ENCODE measurements around the gene C5orf58. TPM values are rescaled to one million over a fixed set of nuclear protein-coding genes. Genes with fewer than 3 reads are reported as not detected.

Gene C5orf58
- total and polyA plus RNA-seq, 7 donors: not detected

DNA sequence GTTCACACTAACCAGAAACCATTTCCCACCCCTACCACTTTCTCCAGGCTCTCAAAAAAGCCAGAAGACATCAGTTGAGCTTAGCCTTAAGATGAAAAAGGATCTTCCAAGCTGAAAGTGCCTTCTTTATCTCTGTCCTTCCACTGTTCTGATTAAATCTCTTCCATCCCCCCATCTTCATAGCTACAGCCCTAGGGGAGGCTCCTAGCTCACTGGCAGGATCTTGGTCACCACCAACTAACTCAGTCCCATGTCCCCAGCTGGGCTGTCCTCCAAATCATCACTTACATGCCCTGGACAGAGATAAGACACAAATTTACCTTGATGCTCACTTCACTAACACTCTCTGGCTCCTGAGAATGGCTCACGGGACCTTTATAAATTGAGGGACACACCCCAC is 50.5 kb downstream of the C5orf58 start:
- H3K4me1 ChIP-seq: no peaks in the 10 kb centered on the region
- no peak overlapping the region for H3K27ac ChIP-seq
- H3K9me3 ChIP-seq: peaks cover 4% of the 10 kb centered on the region
- ATAC-seq: no peak
- intact Hi-C loops (cut with DNase I): no loop called here
- H3K4me3 ChIP-seq: no peak overlapping the region
- 75 to 94% (median 84%) methylated on average over 1 of the region's 1 CpG for WGBS, 3 donors
- DNase-seq: no peak
- H3K36me3 ChIP-seq (ENCODE audit: insufficient read depth in 1 of 2, low read depth in 1 of 2): no peaks in the 10 kb centered on the region
- TF ChIP-seq CTCF (IDR thresholded peaks at IDR 0.05): no peak
- peaks cover 0 to 3% (median 0%) of the 10 kb centered on the region in 3 donors for H3K27me3 ChIP-seq (ENCODE audit: insufficient read depth in 3 of 3, low read length in 2 of 3)

- no peak overlapping the region for H3K4me3 ChIP-seq
- no peak for DNase-seq
- TF ChIP-seq CTCF (IDR thresholded peaks at IDR 0.05): no peak
- no peak for ATAC-seq
- peaks cover 0 to 3% (median 0%) of the 10 kb centered on the region in 3 donors for H3K27me3 ChIP-seq (ENCODE audit: insufficient read depth in 3 of 3, low read length in 2 of 3)
- H3K4me1 ChIP-seq: no peaks in the 10 kb centered on the region
- intact Hi-C loops (cut with DNase I): no loop called here
- H3K36me3 ChIP-seq (ENCODE audit: insufficient read depth in 1 of 2, low read depth in 1 of 2): no peaks in the 10 kb centered on the region
- H3K27ac ChIP-seq: no peak overlapping the region
- peaks cover 4% of the 10 kb centered on the region for H3K9me3 ChIP-seq
- WGBS, 3 donors: 85 to 90% (median 87%) methylated on average over 2 of the region's 2 CpGs
Measured at GRCh38 chr5:170284231-170284630, 51.4 kb downstream of the C5orf58 start.

DNA sequence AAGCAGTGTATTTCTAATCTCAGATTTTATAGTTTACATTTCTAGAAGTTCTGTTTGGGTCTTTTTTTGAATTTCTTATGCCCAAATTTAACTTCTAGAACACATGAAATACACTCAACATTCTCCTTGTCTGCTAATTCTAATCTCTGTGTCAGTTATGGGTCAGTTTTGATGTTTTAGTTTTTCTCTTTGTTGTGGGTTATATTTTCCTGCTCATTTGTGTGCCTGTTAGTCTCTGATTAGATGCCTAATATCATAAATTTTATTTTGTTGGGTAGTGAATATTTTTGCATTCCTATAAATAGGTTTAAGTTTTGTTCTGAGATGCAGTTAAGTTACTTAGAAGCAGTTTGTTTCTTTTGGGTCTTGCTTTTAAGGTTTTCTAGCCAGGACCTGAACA is 52.4 kb downstream of the C5orf58 start:
- DNase-seq: no peak
- Histone ChIP-seq H3K27ac (no peak overlapping the region), H3K36me3 (ENCODE audit: insufficient read depth in 1 of 2, low read depth in 1 of 2) (no peaks in the 10 kb centered on the region), H3K4me3 (no peak overlapping the region), H3K9me3 (peaks cover 4% of the 10 kb centered on the region), H3K27me3 (ENCODE audit: insufficient read depth in 3 of 3, low read length in 2 of 3) (peaks cover 0 to 3% (median 0%) of the 10 kb centered on the region in 3 donors), H3K4me1 (no peaks in the 10 kb centered on the region)
- intact Hi-C loops (cut with DNase I): no loop called here
- TF ChIP-seq CTCF (IDR thresholded peaks at IDR 0.05): no peak
- ATAC-seq: no peak

DNA sequence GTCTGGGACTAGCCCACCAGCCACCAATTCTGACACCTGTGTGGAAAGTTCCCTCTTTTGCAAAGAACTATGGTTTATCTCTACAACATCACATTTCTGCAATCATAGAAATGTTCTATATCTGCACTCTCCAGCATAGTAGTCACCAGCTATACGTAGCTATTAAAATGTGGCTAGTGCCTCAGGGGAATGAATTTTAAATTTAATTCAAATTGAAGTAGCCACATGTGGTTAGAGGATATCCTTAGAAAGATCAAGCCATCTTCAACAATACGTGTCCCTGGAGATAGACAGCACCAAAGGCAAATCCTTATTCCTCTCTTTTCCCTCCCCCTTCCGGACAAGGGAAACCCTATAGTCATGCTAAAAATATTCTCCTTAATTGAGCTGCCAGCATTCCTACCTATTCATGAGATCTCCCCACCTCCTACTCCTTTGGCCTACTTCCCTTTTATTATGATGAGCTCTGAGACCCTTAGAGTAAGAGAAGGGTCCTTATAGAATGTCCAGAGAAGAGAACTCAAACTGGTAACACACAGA is 53.7 kb downstream of the C5orf58 start:
- Histone ChIP-seq H3K27me3 (ENCODE audit: insufficient read depth in 3 of 3, low read length in 2 of 3) (peaks cover 0 to 3% (median 0%) of the 10 kb centered on the region in 3 donors), H3K36me3 (ENCODE audit: insufficient read depth in 1 of 2, low read depth in 1 of 2) (no peaks in the 10 kb centered on the region), H3K9me3 (peaks cover 4% of the 10 kb centered on the region), H3K4me1 (no peaks in the 10 kb centered on the region), H3K27ac (no peak overlapping the region), H3K4me3 (no peak overlapping the region)
- DNase-seq (no peak), ATAC-seq (no peak)
- no peak for TF ChIP-seq CTCF (IDR thresholded peaks at IDR 0.05)
- intact Hi-C loops (cut with DNase I): no loop called here
- WGBS, 3 donors: 68 to 70% (median 68%) methylated on average over 3 of the region's 3 CpGs

DNA sequence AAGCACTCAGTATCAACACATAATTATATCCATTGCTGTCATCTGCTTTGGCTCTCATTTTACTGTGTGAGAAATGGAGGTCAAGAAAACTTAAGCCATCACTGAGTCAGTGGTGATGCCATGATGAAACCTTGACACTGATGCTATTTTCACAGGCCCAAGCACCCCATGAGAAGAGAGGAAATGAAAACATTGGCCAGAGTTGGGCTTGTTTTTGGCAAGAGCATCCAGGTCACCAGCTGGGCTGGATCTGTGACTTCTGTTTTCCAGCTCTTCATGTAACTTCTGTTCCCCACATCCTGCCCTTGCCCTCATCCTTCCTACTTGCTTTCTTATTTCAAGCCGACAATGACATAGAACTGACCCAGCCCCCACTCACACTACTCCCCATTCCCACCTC is 54.7 kb downstream of the C5orf58 start:
- H3K4me3 ChIP-seq: no peak overlapping the region
- H3K27me3 ChIP-seq (ENCODE audit: insufficient read depth in 3 of 3, low read length in 2 of 3): peaks cover 0 to 3% (median 0%) of the 10 kb centered on the region in 3 donors
- H3K36me3 ChIP-seq (ENCODE audit: insufficient read depth in 1 of 2, low read depth in 1 of 2): no peaks in the 10 kb centered on the region
- ATAC-seq: peak; percentile 7 to 80 (median 65)
- H3K27ac ChIP-seq: peak overlapping the region; percentile 36
- DNase-seq: peak; percentile 55 to 70
- H3K4me1 ChIP-seq: no peaks in the 10 kb centered on the region
- TF ChIP-seq CTCF (IDR thresholded peaks at IDR 0.05): no peak
- peaks cover 4% of the 10 kb centered on the region for H3K9me3 ChIP-seq
- 19 to 41% (median 25%) methylated on average over 1 of the region's 1 CpG for WGBS, 3 donors
- intact Hi-C loops (cut with DNase I): no loop called here

All from psoas muscle (tissue), 8 donors.